Fibroblast of lung (primary cell): Measurements from ENCODE around the gene IFT22. TPM values are rescaled to one million over a fixed set of nuclear protein-coding genes. Genes with fewer than 3 reads are reported as not detected.
A peak's percentile ranks its signal among the peaks of the same experiment; 100 is the strongest.

ENCODE experiments used
- DNase-seq, 2 donors: peaks; one replicate each; pipeline versions ENCODE4 v3.0.0 to v3.0.0-alpha.2; 2010; ENCODE audit warnings: low read depth in 2 of 2
- H2AFZ ChIP-seq: 2 replicates; pipeline ENCODE4 v1.5.1; 2012; ENCODE audit warnings: low read length, control low read depth, inconsistent platforms
- H3K27ac ChIP-seq: 2 replicates; pipeline ENCODE4 v1.5.1; 2011; ENCODE audit warnings: low read length, control low read depth; ENCODE audit not compliant: insufficient read depth
- H3K27me3 ChIP-seq: 2 replicates; pipeline ENCODE4 v1.5.1; 2011; ENCODE audit warnings: mild to moderate bottlenecking, low read length; ENCODE audit not compliant: control insufficient read depth, insufficient read depth
- H3K36me3 ChIP-seq: 2 replicates; pipeline ENCODE4 v1.5.1; 2011; ENCODE audit warnings: low read length; ENCODE audit not compliant: control insufficient read depth, insufficient read depth
- H3K4me1 ChIP-seq: 2 replicates; pipeline ENCODE4 v1.5.1; 2011; ENCODE audit warnings: low read length; ENCODE audit not compliant: control insufficient read depth, insufficient read depth; ENCODE audit errors: extremely low read depth
- H3K4me2 ChIP-seq: 2 replicates; pipeline ENCODE4 v1.5.1; 2011; ENCODE audit warnings: low read length, control low read depth; ENCODE audit not compliant: insufficient read depth; ENCODE audit errors: extremely low read depth
- H3K4me3 ChIP-seq, 4 experiments: fragments of 200-600 bp in 1 of 4; sonication (generic) in 1 of 4; replicated peaks in 1 of 4; 2 replicates each; pipeline ENCODE4 v1.5.1; 2011 to 2016; ENCODE audit warnings: low read length in 4 of 4, low read depth in 3 of 4, mild to moderate bottlenecking in 3 of 4, control low read depth in 2 of 4, inconsistent platforms in 1 of 4, mixed read lengths in 1 of 4; ENCODE audit not compliant: insufficient read depth in 1 of 4; ENCODE audit errors: control extremely low read depth in 1 of 4
- H3K79me2 ChIP-seq: 2 replicates; pipeline ENCODE4 v1.5.1; 2012; ENCODE audit warnings: mild to moderate bottlenecking, low read length, inconsistent platforms; ENCODE audit not compliant: control insufficient read depth, insufficient read depth
- H3K9ac ChIP-seq: 2 replicates; pipeline ENCODE4 v1.5.1; 2011; ENCODE audit warnings: mild to moderate bottlenecking, low read length, control low read depth; ENCODE audit not compliant: insufficient read depth
- H3K9me3 ChIP-seq: 2 replicates; pipeline ENCODE4 v1.5.1; 2012; ENCODE audit warnings: low read depth, low read length; ENCODE audit not compliant: control insufficient read depth, insufficient read depth
- H4K20me1 ChIP-seq: 2 replicates; pipeline ENCODE4 v1.5.1; 2011; ENCODE audit warnings: low read length; ENCODE audit not compliant: control insufficient read depth, insufficient read depth; ENCODE audit errors: extremely low read depth
- CTCF ChIP-seq, 2 donors: IDR thresholded peaks in 1 of 2; conservative IDR thresholded peaks in 1 of 2; 1 replicate in 1 of 2; 2 replicates in 1 of 2; pipeline ENCODE4 v1.5.1; 2011 to 2012; ENCODE audit warnings: low read length in 2 of 2, control low read depth in 1 of 2, inconsistent platforms in 1 of 2, low read depth in 1 of 2, mild to moderate bottlenecking in 1 of 2
- EZH2 ChIP-seq: IDR thresholded peaks from 2 replicates; pipeline ENCODE4 v1.5.1; 2012; ENCODE audit warnings: low read length, control low read depth, mild to moderate bottlenecking; ENCODE audit errors: missing control alignments
- polyA plus RNA-seq, 2 donors: library from polyadenylated mRNA; depleted of rRNA in 1 of 2; stranded (reverse) in 1 of 2; unstranded in 1 of 2; fragments of >200 nt; gene quantifications; 2 replicates each; pipeline ENCODE4 v1.2.1, GENCODE V29; 2011 to 2012; ENCODE audit warnings: missing spikeins in 1 of 2
- total RNA-seq: library from RNA; depleted of rRNA; stranded (reverse); fragments of >200 nt; gene quantifications from 2 replicates; pipeline ENCODE4 v1.2.1, GENCODE V29; 2014

The IFT22 gene
- total and polyA plus RNA-seq, 2 donors (not counting 1 experiment from before 2014, with no cell fraction given), result 19.8 to 34.2 TPM

DNA sequence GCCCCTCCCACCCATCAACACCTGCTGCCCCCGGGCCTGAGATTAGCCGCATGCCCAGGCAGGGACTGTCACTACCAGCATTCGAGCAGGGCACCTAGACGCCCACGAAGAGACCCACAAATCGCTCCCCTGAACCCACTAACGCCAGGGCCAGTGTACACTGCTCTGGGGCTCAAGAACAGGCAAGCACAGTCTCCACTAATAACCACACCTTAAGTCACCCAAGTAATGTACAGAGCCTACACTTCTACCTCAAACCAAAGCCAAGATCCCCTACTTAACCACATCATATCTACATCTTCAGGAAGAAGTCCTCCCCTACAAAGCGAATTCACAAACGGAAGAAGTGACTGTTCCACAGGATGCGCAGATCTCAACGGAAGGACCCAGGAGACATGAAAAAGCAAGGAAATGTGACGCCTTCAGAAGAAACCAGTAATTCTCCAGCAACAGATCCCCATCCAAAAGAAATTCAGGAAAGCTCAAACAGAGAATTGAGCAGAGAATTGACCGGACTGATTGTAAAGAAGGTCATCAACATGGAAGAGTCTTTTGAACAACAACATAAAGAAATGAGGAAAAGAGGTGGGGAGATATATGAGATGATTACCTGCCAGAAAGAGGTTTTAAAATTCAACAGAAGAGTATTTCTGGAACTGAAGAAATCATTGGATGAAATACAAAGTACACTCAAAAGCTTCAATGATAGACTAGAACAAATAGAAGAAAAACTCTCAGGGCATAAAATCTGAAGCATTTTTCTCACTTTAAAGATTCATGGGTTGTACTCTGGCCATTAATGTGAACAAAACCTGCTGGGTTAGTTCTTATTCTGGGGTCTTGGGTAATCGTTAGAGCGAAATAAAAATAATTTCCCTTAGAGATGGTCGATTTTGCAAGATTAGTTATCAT is 20.9 kb downstream of the IFT22 start:
- peak; percentile 88 for TF ChIP-seq EZH2
- no peak for TF ChIP-seq CTCF (conservative IDR thresholded peaks at IDR 0.05 in 1 of 2, IDR thresholded peaks at IDR 0.05 in 1 of 2; ENCODE audit: low read depth in 1 of 2, low read length in 2 of 2)
- Histone ChIP-seq H2AFZ (no peak overlapping the region), H3K27ac (no peak overlapping the region), H3K27me3 (peaks cover 45% of the 10 kb centered on the region), H3K4me2 (no peak overlapping the region), H3K36me3 (no peaks in the 10 kb centered on the region), H3K79me2 (no peaks in the 10 kb centered on the region), H3K4me3 (no peak overlapping the region), H4K20me1 (no peaks in the 10 kb centered on the region), H3K4me1 (no peaks in the 10 kb centered on the region), H3K9ac (no peak overlapping the region), H3K9me3 (no peaks in the 10 kb centered on the region)
- no peak for DNase-seq

GRCh38 chr7:101299511-101300464 is 21.8 kb downstream of the IFT22 start:
- Histone ChIP-seq H3K9ac (no peak overlapping the region), H3K4me3 (no peak overlapping the region), H3K79me2 (no peaks in the 10 kb centered on the region), H3K4me1 (no peaks in the 10 kb centered on the region), H4K20me1 (no peaks in the 10 kb centered on the region), H3K27ac (no peak overlapping the region), H3K4me2 (no peak overlapping the region), H3K9me3 (no peaks in the 10 kb centered on the region), H2AFZ (no peak overlapping the region), H3K36me3 (no peaks in the 10 kb centered on the region), H3K27me3 (peaks cover 45% of the 10 kb centered on the region)
- TF ChIP-seq CTCF (conservative IDR thresholded peaks at IDR 0.05 in 1 of 2, IDR thresholded peaks at IDR 0.05 in 1 of 2; ENCODE audit: low read depth in 1 of 2, low read length in 2 of 2) (no peak), EZH2 (peak; percentile 76)
- no peak for DNase-seq

DNA sequence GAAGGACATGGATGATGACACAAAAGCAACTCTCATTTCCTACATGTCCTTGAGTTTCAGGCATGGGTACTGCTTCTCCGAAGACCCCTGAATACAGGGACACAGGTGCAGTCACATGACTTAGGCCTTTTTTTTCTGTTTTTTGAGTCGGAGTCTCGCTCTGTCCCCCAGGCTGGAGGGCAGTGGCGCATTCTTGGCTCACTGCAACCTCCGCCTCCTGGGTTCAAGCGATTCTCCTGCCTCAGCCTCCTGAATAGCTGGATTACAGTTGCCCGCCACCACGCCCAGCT is 26.8 kb downstream of the IFT22 start:
- H2AFZ ChIP-seq, result no peak overlapping the region
- no peak overlapping the region for H3K27ac ChIP-seq
- H3K4me2 ChIP-seq, result no peak overlapping the region
- H3K36me3 ChIP-seq, result no peaks in the 10 kb centered on the region
- peaks cover 12% of the 10 kb centered on the region for H3K27me3 ChIP-seq
- H4K20me1 ChIP-seq, result no peaks in the 10 kb centered on the region
- no peak for DNase-seq
- H3K4me1 ChIP-seq, result no peaks in the 10 kb centered on the region
- no peaks in the 10 kb centered on the region for H3K9me3 ChIP-seq
- no peak overlapping the region for H3K4me3 ChIP-seq
- H3K9ac ChIP-seq, result no peak overlapping the region
- no peak for TF ChIP-seq CTCF (conservative IDR thresholded peaks at IDR 0.05 in 1 of 2, IDR thresholded peaks at IDR 0.05 in 1 of 2; ENCODE audit: low read depth in 1 of 2, low read length in 2 of 2)
- no peak for TF ChIP-seq EZH2
- H3K79me2 ChIP-seq, result no peaks in the 10 kb centered on the region
